ENCODE results near the gene AAK1. TPM values are rescaled to one million over a fixed set of nuclear protein-coding genes. Genes with fewer than 3 reads are reported as not detected.
"Not testable (repeated sequence)": the region's sequence is repeated elsewhere in the genome, so short reads cannot be mapped to it uniquely, and the experiment has no call there.

Gene AAK1
- polyA plus RNA-seq, 4 donors = 8.7 to 36.5 (median 16.7) TPM

DNA sequence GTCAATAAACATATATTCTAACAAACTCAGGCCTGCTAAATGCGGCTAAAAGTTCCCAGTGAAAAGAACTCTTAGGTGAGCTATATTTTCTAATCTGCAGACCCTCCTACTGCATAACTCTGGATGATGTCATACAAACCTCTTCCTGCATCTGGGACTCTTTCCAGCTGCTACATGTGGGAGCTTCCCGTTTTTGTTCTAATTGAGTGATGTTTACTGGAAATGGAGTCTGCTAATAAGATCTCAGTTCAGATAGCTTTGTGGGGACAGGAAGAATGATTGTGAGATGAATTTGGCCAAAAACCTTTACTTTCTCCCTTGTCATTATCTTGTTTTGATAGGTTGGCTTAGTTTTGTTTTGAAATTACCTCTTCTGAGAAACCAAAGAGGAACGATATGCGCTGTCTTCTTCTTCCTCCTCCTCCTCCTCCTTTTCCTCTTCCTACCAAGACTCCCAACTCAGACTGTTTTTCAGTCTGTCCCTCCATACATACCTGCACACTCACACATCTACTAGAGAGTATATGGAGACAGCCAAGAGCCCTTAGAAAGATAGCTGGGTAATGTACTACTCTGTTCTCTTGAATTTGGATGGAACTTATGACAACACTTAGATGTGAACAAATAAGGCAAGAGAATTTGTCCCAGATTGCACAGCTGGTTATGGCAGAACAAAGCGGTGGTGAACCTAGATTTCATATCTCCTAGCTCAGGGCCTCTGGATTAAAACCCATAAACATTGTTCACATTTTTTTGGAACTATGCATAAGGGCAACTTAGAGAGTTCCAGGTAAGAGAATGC, 39.8 kb upstream of the AAK1 start:
- peak in 1 of 2 donors; percentile 28 for DNase-seq
- no peaks in the 10 kb centered on the region for H3K9me3 ChIP-seq (ENCODE audit: control insufficient read depth in 2 of 2, insufficient read depth in 1 of 2, low read depth in 1 of 2, low read length in 1 of 2)
- FAIRE-seq = no peak
- no peaks in the 10 kb centered on the region for H3K36me3 ChIP-seq (ENCODE audit: control insufficient read depth in 3 of 3, insufficient read depth in 2 of 3, low read depth in 1 of 3, low read length in 3 of 3)
- H3K27me3 ChIP-seq (ENCODE audit: control insufficient read depth in 3 of 3, insufficient read depth in 3 of 3, low read length in 3 of 3) = no peaks in the 10 kb centered on the region
- WGBS, 3 donors = 43 to 73% (median 60%) methylated on average over 5 of the region's 5 CpGs
- H3K4me3 ChIP-seq (ENCODE audit: low read depth in 1 of 3, low read length in 3 of 3) = no peak overlapping the region
- no peaks in the 10 kb centered on the region for H3K4me1 ChIP-seq (ENCODE audit: control insufficient read depth in 3 of 3, insufficient read depth in 2 of 3, low read depth in 1 of 3, low read length in 2 of 3)
- peak overlapping the region in 2 of 3 donors; percentile 54 to 57 for H3K27ac ChIP-seq (ENCODE audit: low read depth in 1 of 3, low read length in 2 of 3)

DNA sequence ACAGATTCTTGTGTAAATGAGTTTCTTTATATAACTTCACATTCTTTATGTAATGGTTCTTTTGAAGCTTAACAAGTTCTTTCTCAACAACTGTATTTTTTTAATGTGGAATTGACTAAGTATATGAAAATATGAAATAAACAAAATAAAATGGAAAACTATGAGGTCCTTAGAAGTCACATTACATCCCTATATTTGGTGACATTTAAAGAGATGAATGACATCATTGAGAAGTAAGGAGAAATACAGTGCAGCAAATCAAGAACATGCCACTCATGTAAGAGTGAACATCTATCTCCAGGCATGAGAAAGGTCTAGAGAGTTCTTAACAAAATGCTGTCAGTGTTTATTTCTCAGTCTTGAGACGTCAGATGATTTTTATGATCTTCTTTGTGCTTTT, 39.0 kb upstream of the AAK1 start:
- H3K27ac ChIP-seq (ENCODE audit: low read depth in 1 of 3, low read length in 2 of 3) = no peak overlapping the region
- no peak for FAIRE-seq
- no peak overlapping the region for H3K4me3 ChIP-seq (ENCODE audit: low read depth in 1 of 3, low read length in 3 of 3)
- no peaks in the 10 kb centered on the region for H3K36me3 ChIP-seq (ENCODE audit: control insufficient read depth in 3 of 3, insufficient read depth in 2 of 3, low read depth in 1 of 3, low read length in 3 of 3)
- 76 to 89% (median 77%) methylated on average over 1 of the region's 1 CpG for WGBS, 3 donors
- no peak for DNase-seq
- H3K9me3 ChIP-seq (ENCODE audit: control insufficient read depth in 2 of 2, insufficient read depth in 1 of 2, low read depth in 1 of 2, low read length in 1 of 2) = no peaks in the 10 kb centered on the region
- H3K27me3 ChIP-seq (ENCODE audit: control insufficient read depth in 3 of 3, insufficient read depth in 3 of 3, low read length in 3 of 3) = no peaks in the 10 kb centered on the region
- H3K4me1 ChIP-seq (ENCODE audit: control insufficient read depth in 3 of 3, insufficient read depth in 2 of 3, low read depth in 1 of 3, low read length in 2 of 3) = no peaks in the 10 kb centered on the region

DNA sequence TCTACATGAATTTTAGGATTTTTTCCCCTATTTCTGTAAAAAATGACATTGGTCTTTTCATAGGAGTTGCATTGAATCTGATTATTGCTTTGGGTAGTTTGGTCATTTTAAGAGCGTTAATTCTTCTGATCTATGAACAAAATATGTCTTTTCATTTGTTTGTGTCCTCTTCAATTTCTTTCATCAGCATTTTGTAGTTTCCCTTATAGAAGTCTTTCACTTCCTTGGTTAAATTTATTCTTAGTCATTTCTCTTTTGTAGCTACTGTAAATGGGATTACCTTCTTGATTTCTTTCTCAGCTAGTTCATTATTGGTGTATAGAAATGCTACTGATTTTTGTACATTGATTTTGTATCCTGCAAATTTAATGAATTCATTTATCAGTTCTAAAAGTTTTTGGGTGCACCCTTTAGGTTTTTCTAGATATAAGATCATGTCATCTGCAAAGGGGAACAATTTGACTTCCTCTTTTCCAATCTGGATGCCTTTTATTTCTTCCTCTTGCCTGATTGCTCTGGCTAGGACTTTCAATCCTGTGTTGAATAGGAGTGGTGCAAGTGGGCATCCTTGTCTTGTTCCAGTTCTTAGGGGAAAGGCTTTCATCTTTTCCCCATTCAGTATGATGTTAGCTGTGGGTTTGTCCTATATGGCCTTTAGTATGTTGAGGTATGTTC, 36.6 kb upstream of the AAK1 start:
- no peak for FAIRE-seq
- H3K9me3 ChIP-seq (ENCODE audit: control insufficient read depth in 2 of 2, insufficient read depth in 1 of 2, low read depth in 1 of 2, low read length in 1 of 2) = no peaks in the 10 kb centered on the region
- no peaks in the 10 kb centered on the region for H3K36me3 ChIP-seq (ENCODE audit: control insufficient read depth in 3 of 3, insufficient read depth in 2 of 3, low read depth in 1 of 3, low read length in 3 of 3)
- no peak overlapping the region for H3K27ac ChIP-seq (ENCODE audit: low read depth in 1 of 3, low read length in 2 of 3)
- no peak overlapping the region for H3K4me3 ChIP-seq (ENCODE audit: low read depth in 1 of 3, low read length in 3 of 3)
- no peaks in the 10 kb centered on the region for H3K27me3 ChIP-seq (ENCODE audit: control insufficient read depth in 3 of 3, insufficient read depth in 3 of 3, low read length in 3 of 3)
- WGBS, 3 donors = 94 to 95% (median 94%) methylated on average over 1 of the region's 1 CpG
- H3K4me1 ChIP-seq (ENCODE audit: control insufficient read depth in 3 of 3, insufficient read depth in 2 of 3, low read depth in 1 of 3, low read length in 2 of 3) = no peaks in the 10 kb centered on the region
- no peak for DNase-seq

DNA sequence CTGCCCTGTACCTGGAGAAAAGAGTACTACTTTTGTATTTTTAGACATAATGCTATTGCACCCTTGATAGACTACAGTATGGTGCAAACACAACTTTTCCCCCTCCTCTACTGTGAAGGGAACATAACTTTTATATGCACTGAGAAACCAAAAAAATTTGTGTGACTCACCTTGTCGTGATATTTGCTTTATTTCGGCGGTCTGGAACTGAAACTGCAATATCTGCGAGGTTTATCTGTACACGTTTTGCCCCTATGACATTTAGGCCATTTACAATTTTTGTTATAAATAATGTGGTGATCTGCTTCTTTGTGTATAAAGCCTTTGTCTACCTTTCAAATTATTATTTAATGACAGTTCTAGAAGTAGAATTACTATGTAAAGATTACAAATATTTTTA, 34.4 kb upstream of the AAK1 start:
- DNase-seq (no peak), FAIRE-seq (no peak)
- H3K27me3 ChIP-seq (ENCODE audit: control insufficient read depth in 3 of 3, insufficient read depth in 3 of 3, low read length in 3 of 3) = no peaks in the 10 kb centered on the region
- no peak overlapping the region for H3K4me3 ChIP-seq (ENCODE audit: low read depth in 1 of 3, low read length in 3 of 3)
- no peak overlapping the region for H3K27ac ChIP-seq (ENCODE audit: low read depth in 1 of 3, low read length in 2 of 3)
- whole genome bisulfite sequencing, 3 donors = 80 to 85% (median 84%) methylated on average over 5 of the region's 5 CpGs
- H3K36me3 ChIP-seq (ENCODE audit: control insufficient read depth in 3 of 3, insufficient read depth in 2 of 3, low read depth in 1 of 3, low read length in 3 of 3) = no peaks in the 10 kb centered on the region
- no peaks in the 10 kb centered on the region for H3K4me1 ChIP-seq (ENCODE audit: control insufficient read depth in 3 of 3, insufficient read depth in 2 of 3, low read depth in 1 of 3, low read length in 2 of 3)
- no peaks in the 10 kb centered on the region for H3K9me3 ChIP-seq (ENCODE audit: control insufficient read depth in 2 of 2, insufficient read depth in 1 of 2, low read depth in 1 of 2, low read length in 1 of 2)

DNA sequence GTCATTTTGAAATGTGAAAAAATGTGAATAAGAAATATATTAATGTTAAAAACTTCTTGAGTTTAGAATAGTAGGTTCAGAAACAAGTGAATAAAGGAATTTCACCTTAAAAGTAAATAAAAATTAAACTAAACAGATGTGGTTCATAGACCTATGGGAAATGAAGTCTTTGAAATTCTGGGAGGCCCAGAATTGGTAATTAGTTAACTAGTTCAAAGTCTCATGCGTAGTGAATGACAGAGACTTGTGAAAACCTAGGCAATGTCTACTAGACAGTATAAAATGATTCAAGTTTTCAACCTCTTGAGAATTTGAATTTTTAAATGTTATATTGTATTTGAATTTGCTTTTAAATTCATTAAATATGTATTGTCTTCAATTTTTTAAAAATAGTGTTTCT, 32.6 kb upstream of the AAK1 start:
- no peaks in the 10 kb centered on the region for H3K36me3 ChIP-seq (ENCODE audit: control insufficient read depth in 3 of 3, insufficient read depth in 2 of 3, low read depth in 1 of 3, low read length in 3 of 3)
- 88 to 92% (median 90%) methylated on average over 1 of the region's 1 CpG for WGBS, 3 donors
- no peak overlapping the region for H3K27ac ChIP-seq (ENCODE audit: low read depth in 1 of 3, low read length in 2 of 3)
- H3K9me3 ChIP-seq (ENCODE audit: control insufficient read depth in 2 of 2, insufficient read depth in 1 of 2, low read depth in 1 of 2, low read length in 1 of 2) = no peaks in the 10 kb centered on the region
- H3K27me3 ChIP-seq (ENCODE audit: control insufficient read depth in 3 of 3, insufficient read depth in 3 of 3, low read length in 3 of 3) = no peaks in the 10 kb centered on the region
- H3K4me3 ChIP-seq (ENCODE audit: low read depth in 1 of 3, low read length in 3 of 3) = no peak overlapping the region
- H3K4me1 ChIP-seq (ENCODE audit: control insufficient read depth in 3 of 3, insufficient read depth in 2 of 3, low read depth in 1 of 3, low read length in 2 of 3) = no peaks in the 10 kb centered on the region
- DNase-seq = peak in 1 of 2 donors; percentile 19
- no peak for FAIRE-seq

DNA sequence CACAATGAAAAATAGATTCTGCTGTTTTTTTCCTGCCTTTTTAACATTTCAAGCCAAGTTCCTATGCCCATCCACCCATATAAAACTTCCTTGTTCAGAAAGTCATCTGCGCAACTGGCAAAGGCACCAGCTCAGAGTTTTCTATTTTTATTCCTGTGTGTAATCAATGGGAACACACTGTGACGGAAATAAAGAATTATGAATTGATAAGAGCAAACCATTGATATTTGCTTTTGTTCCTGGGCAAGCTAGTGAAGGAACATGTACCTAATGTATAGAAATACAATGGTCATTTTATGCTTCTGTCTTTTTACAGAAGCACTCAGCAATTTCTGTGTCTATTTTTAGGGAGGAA, 30.8 kb upstream of the AAK1 start:
- WGBS, 3 donors = 64 to 79% (median 64%) methylated on average over 2 of the region's 2 CpGs
- no peaks in the 10 kb centered on the region for H3K36me3 ChIP-seq (ENCODE audit: control insufficient read depth in 3 of 3, insufficient read depth in 2 of 3, low read depth in 1 of 3, low read length in 3 of 3)
- DNase-seq (peak in 1 of 2 donors; percentile 9), FAIRE-seq (no peak)
- no peaks in the 10 kb centered on the region for H3K9me3 ChIP-seq (ENCODE audit: control insufficient read depth in 2 of 2, insufficient read depth in 1 of 2, low read depth in 1 of 2, low read length in 1 of 2)
- no peak overlapping the region for H3K4me3 ChIP-seq (ENCODE audit: low read depth in 1 of 3, low read length in 3 of 3)
- H3K4me1 ChIP-seq (ENCODE audit: control insufficient read depth in 3 of 3, insufficient read depth in 2 of 3, low read depth in 1 of 3, low read length in 2 of 3) = no peaks in the 10 kb centered on the region
- no peaks in the 10 kb centered on the region for H3K27me3 ChIP-seq (ENCODE audit: control insufficient read depth in 3 of 3, insufficient read depth in 3 of 3, low read length in 3 of 3)
- H3K27ac ChIP-seq (ENCODE audit: low read depth in 1 of 3, low read length in 2 of 3) = no peak overlapping the region

DNA sequence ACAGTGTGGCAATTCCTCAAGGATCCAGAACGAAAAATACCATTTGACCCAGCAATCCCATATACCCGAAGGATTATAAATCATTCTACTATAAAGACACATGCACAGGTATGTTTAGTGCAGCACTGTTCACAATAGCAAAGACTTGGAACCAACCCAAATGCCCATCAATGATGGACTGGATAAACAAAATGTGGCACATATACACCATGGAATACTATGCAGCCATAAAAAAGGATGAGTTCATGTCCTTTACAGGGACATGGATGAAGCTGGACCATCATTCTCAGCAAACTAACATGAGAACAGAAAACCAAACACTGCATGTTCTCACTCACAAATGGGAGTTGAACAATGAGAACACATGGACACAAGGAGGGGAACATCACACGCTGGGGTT, 29.6 kb upstream of the AAK1 start:
- not testable (repeated sequence) for DNase-seq; H3K36me3 ChIP-seq (ENCODE audit: control insufficient read depth in 3 of 3, insufficient read depth in 2 of 3, low read depth in 1 of 3, low read length in 3 of 3); H3K27ac ChIP-seq (ENCODE audit: low read depth in 1 of 3, low read length in 2 of 3); FAIRE-seq; H3K4me1 ChIP-seq (ENCODE audit: control insufficient read depth in 3 of 3, insufficient read depth in 2 of 3, low read depth in 1 of 3, low read length in 2 of 3); H3K9me3 ChIP-seq (ENCODE audit: control insufficient read depth in 2 of 2, insufficient read depth in 1 of 2, low read depth in 1 of 2, low read length in 1 of 2); H3K4me3 ChIP-seq (ENCODE audit: low read depth in 1 of 3, low read length in 3 of 3); H3K27me3 ChIP-seq (ENCODE audit: control insufficient read depth in 3 of 3, insufficient read depth in 3 of 3, low read length in 3 of 3)
- WGBS, 3 donors = 96 to 100% (median 97%) methylated on average over 3 of the region's 3 CpGs

DNA sequence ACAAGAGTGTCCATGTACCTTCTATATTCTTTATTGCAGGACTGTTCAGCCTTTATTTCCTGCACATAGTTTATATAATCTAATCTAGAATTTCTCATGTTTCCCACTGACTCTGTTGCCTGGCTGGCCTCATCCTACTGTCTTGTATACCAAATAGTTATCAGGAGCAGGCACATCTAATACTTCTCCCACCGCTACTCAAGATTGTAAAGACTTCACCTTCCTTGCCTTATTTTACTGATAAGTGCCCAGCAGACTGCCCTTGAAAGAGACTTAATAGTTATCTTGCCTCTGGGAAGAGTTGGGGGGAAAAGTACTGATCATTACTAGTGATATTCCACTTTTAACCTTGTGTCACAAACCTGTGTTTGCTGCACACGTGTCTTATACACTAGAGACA, 26.1 kb upstream of the AAK1 start:
- FAIRE-seq (no peak), DNase-seq (no peak)
- H3K27ac ChIP-seq (ENCODE audit: low read depth in 1 of 3, low read length in 2 of 3) = no peak overlapping the region
- H3K9me3 ChIP-seq (ENCODE audit: control insufficient read depth in 2 of 2, insufficient read depth in 1 of 2, low read depth in 1 of 2, low read length in 1 of 2) = peaks cover 0 to 1% of the 10 kb centered on the region in 2 donors
- WGBS, 3 donors = 81 to 86% (median 84%) methylated on average over 2 of the region's 2 CpGs
- no peak overlapping the region for H3K4me3 ChIP-seq (ENCODE audit: low read depth in 1 of 3, low read length in 3 of 3)
- H3K4me1 ChIP-seq (ENCODE audit: control insufficient read depth in 3 of 3, insufficient read depth in 2 of 3, low read depth in 1 of 3, low read length in 2 of 3) = no peaks in the 10 kb centered on the region
- no peaks in the 10 kb centered on the region for H3K27me3 ChIP-seq (ENCODE audit: control insufficient read depth in 3 of 3, insufficient read depth in 3 of 3, low read length in 3 of 3)
- no peaks in the 10 kb centered on the region for H3K36me3 ChIP-seq (ENCODE audit: control insufficient read depth in 3 of 3, insufficient read depth in 2 of 3, low read depth in 1 of 3, low read length in 3 of 3)

All from small intestine (tissue), 7 donors.